HG03432 (cell line): ENCODE data around the gene DCPS.

ENCODE experiments used
- ATAC-seq: cut with Tn5 transposase; IDR thresholded peaks from one replicate; pipeline ENCODE4 v1.9.1; 2021; ENCODE audit warnings: mild to moderate bottlenecking, moderate library complexity; ENCODE audit not compliant: unreplicated experiment

The DCPS gene

DNA sequence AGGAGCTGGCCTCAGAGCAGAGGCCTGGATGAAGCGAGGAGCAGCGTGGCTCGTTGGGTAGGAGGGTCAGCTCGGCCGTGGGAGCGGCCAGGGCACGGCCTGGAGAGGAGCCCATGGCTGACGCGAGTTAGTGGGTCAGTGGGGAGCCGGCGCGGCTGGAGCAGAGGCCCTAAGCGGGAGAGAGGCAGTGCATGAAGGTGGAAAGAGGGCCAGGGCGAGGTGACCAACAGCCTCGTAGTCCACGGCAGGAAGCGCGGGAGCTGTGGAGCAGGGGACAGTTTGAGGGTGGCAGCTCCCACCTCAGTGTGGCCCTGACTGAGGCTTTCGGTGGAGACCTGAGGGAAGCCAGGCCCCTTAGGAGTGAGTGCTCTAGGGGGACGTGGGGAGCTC lies 24.1 kb downstream of the DCPS start:
- no peak for ATAC-seq

DNA sequence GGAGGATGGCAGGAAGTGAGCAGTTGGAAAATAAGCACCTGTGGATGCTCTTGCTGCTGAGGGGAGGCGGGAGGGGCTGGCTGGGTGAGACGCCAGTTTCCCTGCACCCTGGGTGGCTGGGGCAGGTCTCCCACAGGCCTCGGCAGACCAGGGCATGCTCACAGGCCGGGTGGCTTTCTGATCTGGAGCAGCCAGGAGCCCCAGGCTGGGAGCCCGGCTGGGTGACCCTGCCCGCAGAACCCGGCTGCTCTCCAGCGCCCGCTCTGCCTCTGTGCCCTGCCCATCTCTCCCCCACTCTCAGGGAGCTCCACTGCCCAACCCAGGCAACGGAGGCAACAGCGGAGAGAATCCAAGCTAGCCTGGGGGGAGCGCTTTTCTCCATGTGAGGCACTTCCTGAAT lies 24.6 kb downstream of the DCPS start:
- ATAC-seq: no peak

DNA sequence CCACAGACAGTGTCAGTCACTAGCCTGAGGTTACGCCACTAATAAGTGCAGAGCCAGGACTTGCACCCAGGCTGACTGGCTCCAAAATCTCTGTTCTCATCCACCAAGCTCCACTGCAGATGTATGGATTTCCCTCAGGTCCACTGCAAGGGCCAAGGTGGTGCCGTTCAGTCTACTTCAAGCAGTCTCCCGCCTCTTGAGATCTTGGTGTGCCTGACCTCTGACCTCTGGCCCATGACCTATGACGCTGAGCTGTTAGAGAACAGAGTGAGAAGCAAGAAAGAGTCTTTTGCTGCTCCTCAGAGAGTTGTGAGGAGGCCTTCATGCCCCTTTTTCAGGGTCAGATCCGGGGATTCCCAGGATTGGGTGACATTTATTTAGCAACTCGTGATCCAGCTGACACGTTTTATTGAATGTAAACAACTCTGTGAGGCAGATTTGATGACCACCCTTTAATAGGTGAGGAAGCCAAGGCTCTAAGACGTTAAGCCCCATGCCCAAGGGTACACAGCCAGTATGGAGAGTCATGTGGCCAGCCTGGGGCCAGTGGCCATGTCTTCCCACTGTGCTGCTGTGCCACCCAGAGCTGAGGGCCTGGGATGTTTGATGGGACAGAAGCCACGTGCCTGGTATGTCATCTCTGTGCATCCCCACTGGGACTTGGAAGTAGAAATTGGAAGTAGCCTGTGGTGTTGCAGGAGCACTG lies 25.2 kb downstream of the DCPS start:
- no peak for ATAC-seq

DNA sequence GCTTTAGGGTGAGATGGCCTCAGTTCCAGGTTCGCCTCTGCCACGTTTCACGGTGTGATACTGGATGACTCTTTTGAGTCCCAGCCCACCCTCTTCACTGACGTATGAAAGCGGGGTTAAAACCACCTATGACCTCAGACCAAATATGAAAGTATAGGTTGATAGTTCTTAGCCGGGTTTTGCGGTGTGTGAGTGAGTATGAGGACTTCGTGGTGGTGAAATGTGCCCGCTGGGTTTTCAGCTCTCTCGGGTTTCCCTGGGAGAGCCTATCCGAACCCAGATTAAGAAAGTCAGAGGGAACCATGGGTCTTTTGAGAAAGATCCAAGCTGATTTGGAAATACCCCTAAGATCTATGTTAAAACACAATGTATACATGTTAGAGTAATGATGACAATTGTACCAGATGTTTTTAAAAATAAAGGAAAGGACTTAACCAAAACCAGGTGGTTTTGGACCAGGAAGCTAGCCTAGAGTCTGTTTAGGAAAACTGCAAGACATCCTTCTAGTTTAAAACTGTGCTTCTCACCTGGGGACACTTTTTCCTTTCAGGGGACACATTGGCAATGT lies 25.9 kb downstream of the DCPS start:
- ATAC-seq: no peak

DNA sequence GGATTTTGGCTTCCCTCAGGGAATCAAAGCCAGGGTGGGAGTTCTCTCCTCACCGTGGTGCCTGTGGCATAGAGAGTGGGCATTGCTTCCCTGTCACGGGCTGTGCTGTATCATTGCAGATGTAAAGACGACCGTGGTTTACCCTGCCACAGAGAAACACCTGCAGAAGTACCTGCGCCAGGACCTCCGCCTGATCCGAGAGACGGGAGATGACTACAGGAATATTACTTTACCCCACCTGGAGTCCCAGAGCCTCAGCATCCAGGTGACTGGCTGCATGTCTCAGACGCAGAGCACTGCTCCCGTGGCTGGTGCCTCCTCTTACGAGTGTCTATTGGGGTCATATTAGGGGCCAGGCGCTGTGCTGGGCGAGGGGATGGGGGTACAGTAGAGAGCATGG lies 27.4 kb downstream of the DCPS start:
- ATAC-seq: no peak

DNA sequence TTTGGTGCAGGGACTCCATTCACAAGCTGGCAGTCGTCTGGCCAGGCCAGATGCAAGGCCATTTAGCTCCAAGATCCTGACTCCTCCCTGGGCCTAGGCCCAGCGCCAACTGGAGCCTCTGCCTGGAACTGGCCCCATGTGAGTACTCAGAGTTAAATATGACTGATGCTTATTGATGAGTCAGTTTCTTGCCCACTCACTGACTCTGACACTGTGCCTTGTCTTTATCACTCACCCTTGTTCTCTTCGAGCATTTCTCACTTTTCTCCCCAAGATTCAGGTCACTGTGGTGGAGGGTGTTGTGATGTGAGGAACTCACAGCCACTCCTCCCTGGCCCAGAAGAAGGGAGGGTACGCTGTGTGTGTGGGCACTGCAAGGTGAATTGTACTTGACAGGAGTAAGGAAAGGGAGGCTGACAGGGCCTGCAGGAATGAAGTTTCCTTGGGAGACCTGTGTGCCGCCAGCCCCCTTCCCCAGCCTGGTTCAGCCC lies 28.4 kb downstream of the DCPS start:
- ATAC-seq: no peak

DNA sequence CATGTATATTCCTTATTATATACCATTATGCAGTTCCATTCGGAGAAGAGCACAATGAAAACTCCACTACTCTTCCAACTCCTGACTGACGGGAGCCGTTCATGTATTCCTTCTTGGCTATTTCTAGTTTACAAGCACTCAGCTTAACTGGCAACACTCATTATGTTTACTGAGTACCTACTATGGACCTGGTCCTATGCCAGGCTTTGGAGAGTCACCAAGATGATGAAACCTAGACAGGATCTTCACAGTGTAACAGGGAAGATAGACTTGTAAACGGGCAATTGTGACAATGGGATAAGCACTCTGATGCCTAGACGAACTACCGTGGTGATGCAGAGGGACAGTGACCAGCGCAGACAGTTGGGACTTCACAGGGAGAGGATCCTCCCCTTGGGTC lies 29.3 kb downstream of the DCPS start:
- ATAC-seq: no peak

DNA sequence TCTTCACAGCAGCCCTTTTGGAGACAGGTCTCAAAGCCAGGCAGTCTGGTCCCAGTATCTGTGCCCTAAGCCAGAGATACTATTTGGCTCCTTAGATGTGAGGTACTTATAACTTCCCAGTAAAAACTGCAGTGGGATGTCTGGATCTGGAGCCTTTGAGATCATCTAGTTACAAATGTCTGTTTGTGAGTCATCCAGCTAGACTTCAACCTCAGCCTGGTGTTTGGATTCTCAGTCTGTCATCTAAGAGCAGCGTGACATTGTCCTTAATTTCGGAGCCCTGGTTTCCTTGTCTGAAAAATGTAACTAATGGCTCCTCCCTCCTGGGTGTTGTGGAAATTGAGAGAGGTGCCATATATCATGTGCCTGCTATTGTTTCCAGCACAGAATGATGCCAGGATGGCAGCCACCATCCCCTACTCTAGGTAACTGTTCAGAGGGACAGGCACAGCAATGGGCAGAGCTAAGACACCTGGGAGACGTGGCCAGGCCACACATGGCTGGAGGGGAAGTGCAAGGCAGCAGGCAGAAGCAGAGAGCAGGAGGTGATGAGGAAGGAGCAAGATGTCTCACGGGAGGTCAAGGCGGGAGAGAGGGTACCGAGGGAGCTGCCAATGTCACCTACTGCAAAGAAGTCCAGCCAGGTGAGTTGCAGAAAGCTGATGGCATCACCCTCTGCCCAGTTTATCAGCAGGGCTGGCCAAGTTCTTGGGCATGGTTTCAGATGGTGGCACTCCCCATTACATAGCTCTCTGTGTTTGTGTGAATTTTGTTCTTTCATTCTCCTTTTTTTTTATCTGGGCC lies 31.0 kb downstream of the DCPS start:
- ATAC-seq: no peak

DNA sequence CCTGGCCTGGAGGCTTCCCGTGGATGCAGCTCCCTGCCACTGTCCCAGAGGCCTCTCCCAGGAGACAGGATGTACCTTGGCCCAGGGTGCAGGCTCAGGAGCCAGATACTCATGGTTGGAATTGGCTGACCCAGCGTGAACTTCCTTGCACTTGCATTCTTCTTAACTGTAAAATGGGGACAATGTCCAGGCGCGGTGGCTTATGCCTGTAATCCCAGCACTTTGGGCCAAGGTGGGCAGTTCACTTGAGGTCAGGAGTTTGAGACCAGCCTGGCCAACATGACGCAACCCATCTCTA lies 31.6 kb downstream of the DCPS start:
- no peak for ATAC-seq

DNA sequence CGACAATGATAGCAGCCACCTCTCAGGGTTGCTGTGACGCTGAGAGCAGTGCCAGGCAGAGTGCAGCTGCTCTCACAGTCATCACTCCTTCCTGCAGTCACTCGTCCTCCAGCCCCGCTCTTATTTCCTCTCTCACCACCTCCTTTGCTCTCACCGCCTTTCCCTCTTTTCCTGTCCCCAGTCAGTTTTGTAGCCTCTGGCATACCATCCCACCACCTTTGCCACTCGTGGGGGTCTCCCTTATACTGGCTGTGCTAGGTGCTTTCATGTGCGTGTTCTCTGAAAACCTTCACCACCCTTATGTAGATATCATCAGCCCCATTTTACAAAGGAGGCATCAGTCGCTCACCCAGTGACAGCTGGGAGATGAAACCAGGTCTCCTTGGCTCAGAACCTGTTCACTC lies 32.3 kb downstream of the DCPS start:
- no peak for ATAC-seq

DNA sequence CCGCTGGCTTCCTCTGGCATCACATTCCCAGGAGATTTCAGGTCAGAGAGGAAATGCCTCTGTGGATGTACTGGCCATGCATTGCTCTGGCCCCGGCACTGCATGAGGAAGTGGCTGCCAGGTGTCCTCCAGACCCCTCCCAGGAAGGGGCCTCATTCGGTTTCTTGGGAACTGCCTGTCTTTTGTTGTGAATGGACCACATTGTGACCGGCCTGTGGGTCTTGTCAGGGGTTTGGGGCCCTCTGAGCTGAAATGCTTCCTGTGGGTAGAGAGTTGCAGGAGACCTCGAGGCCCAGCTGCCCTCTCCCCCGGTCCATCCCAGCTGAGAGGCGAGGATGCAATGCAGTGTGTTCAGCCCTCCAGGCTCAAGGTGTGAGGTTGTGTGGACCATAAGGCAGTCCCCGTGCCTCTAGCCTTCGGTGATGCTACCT lies 32.8 kb downstream of the DCPS start:
- ATAC-seq: no peak

DNA sequence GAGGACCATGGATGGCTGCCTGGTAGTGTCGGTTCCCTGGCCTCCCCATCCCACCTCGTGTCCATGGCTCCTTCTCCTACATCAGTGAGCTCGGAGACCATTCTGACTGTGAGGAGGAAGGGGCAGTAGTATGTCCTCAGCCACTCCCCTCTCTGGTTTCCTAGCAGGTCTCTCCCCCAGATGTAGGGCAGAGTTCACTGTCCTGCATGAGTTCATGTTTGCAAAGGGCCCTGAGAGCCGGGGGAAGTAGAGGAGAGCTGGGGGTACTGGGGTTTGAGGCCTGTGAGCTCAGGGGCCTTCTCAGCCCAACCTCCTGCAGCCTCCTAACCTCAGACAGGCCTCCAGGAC lies 33.2 kb downstream of the DCPS start:
- ATAC-seq: no peak

DNA sequence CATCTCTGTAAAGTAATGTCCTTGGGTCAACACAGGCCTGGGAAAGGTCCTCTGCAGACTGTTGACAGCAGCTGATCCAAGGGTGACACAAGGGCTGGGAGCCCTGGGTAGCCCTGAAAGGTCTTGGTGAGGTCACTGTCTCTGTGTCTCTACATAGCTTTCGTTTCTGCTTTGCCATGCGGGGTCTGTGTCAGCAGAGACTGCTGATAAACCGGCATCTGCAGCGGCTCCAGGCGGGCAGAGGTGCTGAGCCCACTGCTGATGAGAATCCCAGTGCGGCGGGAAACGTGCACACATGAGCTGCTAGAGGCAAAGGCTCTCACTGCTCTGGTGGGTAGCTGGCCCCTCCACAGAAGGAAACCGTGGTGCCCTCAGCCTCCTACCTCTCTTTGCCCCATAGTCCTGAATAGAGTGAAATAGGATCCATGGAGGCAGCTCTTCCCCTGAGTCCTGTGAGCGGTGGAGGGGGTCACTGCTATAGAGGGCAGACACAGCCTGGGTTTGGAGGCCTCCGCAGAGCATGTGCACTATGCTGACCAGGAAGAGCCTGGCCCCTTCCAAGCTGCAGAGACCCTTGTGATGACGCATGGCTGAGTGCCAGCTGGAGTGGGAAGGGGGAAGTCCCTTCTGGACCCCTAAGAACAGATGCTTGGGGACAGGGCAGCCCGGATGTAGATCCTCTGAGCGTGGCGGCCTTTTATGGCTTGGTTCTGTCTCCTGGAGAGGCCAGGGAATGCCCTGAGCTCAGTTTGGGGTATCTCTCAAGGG lies 33.8 kb downstream of the DCPS start:
- ATAC-seq: no peak

DNA sequence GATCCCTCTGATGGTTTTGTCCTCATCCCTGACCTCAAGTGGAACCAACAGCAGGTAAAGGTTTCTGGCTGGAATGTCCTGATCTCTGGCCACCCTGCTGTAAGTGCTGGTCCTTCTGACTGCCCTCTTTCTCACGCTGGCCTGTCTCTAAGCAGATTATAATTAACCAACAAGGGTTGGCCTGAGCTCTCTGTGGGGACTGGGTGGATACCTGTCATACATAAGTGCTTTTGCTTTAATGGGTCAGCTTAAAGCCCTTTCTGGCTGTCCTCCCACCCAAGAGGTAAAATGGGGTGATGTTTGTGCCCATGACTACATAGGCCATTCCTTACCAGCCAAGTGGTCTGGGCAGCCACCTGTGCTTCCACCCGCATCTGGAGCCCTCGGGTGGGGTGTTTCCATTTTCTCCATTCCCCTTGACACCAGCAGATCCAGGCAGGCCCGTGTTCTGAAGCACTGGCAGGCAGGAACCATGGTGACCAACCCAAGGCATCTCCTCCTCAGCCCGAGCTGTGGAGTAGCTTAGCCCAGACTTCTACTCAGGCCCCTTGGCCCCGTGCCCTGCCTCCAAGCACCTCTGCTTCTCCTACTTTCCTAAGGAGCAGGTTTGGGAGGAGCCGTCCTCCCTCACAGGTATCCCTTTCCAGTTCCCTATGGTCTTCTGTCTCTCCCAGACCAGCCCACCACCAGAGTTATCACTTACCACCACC lies 34.6 kb downstream of the DCPS start:
- ATAC-seq: no peak

DNA sequence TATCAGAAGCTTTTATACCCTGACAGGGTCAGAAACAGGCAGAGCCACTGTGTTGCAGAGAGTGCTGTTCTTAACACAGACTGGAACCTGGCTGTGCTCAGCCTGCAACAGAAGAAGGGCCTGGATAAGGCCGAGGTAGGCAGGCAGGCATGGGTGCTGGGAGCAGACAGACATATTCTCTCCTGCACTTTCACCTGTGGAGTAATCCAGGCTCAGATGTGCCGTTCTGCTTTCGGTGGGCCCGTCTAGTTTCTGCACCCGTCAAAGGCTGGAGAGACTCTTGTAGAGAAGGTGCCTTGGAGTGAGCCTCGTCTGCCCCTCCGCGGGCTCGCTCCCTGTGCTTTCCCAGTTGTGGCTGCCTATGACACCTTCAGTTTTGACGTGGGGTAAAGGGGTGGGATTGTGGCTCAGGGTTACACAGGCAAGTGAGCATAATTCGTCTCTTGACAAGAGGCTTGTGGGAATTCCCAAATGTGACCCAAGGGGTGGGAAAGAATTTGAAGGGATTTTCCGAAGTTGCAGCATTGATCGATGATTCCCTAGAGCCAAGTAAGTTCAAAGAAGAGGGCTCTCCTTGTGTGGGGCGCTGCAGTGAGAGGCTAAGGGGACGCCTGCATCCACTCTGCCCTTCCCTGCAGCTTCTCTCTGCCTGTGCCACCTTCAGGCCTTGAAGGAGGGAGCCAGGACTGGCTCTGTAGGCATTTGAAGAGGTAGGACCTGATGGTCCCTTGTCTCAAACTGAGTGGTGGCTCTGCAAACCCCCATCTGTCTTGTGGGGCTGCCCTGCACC lies 35.4 kb downstream of the DCPS start:
- ATAC-seq: no peak

DNA sequence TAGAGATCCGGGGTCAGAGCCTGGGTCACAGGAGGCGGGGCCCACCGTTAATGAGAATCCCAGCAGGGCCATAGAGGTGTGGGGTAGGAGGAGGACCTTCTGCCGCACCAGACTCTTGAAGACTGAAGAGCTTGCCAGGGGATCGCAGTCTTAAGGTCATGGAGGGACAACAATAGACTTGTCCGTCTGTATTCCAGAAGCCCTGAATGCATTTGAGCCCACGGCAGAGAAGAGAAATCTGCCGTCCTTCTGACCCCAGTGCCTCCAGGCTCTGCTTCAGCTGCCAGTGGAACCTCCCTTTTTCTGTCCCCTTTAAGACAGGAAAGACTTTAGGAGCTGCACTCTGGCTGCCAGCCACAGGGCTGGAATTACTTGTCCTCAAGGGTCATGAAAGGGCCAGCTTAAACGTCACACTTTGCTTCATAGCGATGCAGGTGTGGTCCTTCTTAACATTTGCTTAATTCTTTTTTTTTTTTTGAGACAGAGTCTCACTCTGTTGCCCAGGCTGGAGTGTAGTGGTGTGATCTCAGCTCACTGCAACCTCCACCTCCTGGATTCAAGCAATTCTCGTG lies 36.1 kb downstream of the DCPS start:
- ATAC-seq: no peak

DNA sequence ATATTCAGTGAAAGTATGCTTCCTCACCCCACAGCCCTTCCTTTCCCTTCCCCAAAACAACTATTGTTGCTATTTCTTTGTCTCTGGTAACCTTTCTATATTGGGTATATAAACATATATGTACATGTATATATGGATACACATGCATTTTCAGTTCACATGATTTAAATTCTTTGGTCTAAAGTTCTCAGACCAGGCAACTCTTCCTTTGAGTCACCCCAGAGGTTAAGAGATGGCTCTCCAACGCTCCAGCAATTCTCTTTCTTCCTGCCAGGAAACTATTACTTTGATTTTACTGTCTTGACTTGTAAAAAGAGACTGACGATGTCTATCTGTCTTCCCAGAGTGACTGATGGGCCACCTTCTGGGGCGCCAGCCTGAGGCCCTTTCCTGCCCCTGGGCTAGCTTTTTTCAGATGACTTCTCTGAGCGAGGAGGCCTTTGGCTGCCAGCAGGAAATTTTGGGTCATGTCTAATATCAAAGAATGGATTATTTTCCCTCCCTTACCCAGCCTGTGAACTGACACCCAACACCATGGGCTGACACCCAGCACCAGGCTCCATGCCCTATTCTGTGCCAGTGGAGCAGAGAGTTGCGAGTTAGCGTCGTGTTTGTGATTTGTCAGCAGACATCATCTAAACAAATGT lies 37.2 kb downstream of the DCPS start:
- no peak for ATAC-seq

DNA sequence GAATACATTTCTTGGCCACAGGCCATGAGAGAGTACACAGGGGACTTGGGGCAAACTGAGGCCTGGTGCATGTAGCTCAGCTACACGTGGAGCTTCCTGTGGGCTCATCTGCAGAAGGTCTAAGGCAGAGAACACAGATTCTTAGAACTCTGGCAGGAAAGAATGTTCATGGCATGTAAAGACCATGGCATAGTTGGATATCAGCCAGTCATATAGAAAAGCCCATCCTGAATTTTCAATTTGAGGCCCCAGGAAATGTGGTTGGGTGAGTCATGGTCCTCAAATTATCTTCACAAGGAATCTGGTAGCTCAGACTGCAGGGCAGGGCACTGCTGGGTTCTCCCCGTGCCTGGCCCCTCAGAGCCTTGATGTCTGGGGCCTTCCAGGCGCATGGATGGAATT lies 37.9 kb downstream of the DCPS start:
- no peak for ATAC-seq

DNA sequence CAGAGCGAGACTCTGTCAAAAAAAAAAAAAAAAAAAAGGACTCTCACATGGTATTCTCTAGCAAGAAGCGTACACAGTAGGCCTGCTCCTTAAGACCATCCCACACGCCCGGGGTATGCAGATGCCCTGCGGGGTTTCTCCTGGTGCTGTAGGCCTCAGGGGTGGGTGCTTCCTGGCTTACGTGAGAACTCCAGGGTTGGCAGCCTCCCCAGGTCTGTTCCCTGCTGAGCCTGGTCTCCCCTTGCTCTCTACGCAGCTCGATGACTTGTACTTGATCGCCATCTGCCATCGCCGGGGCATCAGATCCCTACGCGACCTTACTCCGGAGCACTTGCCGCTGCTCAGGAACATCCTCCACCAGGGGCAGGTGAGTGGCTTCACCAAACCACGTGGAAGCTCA lies 39.2 kb downstream of the DCPS start:
- no peak for ATAC-seq
